CD4-positive, alpha-beta memory T cell (primary cell): ENCODE measurements around the gene TPM3. TPM values are rescaled to one million over a fixed set of nuclear protein-coding genes. Genes with fewer than 3 reads are reported as not detected.
"Not testable (repeated sequence)": the region's sequence is repeated elsewhere in the genome, so short reads cannot be mapped to it uniquely, and the experiment has no call there.

ENCODE experiments used
- CTCF ChIA-PET: fragments of 350-600 bp; sonication (Branson Sonifier 250); formaldehyde crosslinking; loops from one replicate; lab custom pipeline; 2021; ENCODE audit warnings: inconsistent platforms; ENCODE audit not compliant: partially characterized antibody; lab: Charles Lee
- POLR2A ChIA-PET: fragments of 350-600 bp; sonication (Branson Sonifier 250); formaldehyde crosslinking; loops from one replicate; lab custom pipeline; 2021; ENCODE audit not compliant: partially characterized antibody; lab: Charles Lee
- DNase-seq, 5 donors: peaks; one replicate each; pipeline versions ENCODE4 v3.0.0 to v3.0.0-alpha.2; 2020 to 2022; ENCODE audit warnings: mixed read lengths in 1 of 5
- H3K27ac ChIP-seq: one replicate; pipeline ENCODE4 v1.7.0; 2013; ENCODE audit warnings: low read depth, low read length
- H3K27me3 ChIP-seq: 2 replicates; pipeline ENCODE4 v1.7.0; 2013; ENCODE audit warnings: mild to moderate bottlenecking, low read length, moderate library complexity; ENCODE audit not compliant: insufficient read depth
- H3K36me3 ChIP-seq: 2 replicates; pipeline ENCODE4 v1.7.0; 2013; ENCODE audit warnings: mild to moderate bottlenecking, low read length, moderate library complexity; ENCODE audit not compliant: insufficient read depth
- H3K4me1 ChIP-seq: 2 replicates; pipeline ENCODE4 v1.7.0; 2013; ENCODE audit warnings: mild to moderate bottlenecking, low read length, moderate library complexity; ENCODE audit not compliant: insufficient read depth
- H3K4me3 ChIP-seq, 2 donors: one replicate each; pipeline ENCODE4 v1.7.0; 2013; ENCODE audit warnings: low read length in 2 of 2, mild to moderate bottlenecking in 1 of 2
- H3K9me3 ChIP-seq, 2 donors: one replicate each; pipeline ENCODE4 v1.7.0; 2013; ENCODE audit warnings: low read length in 2 of 2, control low read depth in 1 of 2; ENCODE audit not compliant: control insufficient read depth in 1 of 2
- H3K27ac Mint-ChIP-seq, 7 donors: one replicate each; pipeline ENCODE4 v1.8.0; 2020 to 2021; ENCODE audit warnings: mixed read lengths in 7 of 7, mild to moderate bottlenecking in 6 of 7, inconsistent platforms in 3 of 7, moderate library complexity in 3 of 7
- H3K27me3 Mint-ChIP-seq, 2 donors: one replicate each; pipeline ENCODE4 v1.8.0; 2020 to 2021; ENCODE audit warnings: mixed read lengths in 2 of 2
- H3K36me3 Mint-ChIP-seq, 2 donors: one replicate each; pipeline ENCODE4 v1.8.0; 2020 to 2021; ENCODE audit warnings: mixed read lengths in 2 of 2, inconsistent platforms in 1 of 2, mild to moderate bottlenecking in 1 of 2
- H3K4me1 Mint-ChIP-seq, 4 donors: one replicate each; pipeline ENCODE4 v1.8.0; 2020 to 2021; ENCODE audit warnings: mixed read lengths in 4 of 4, mild to moderate bottlenecking in 1 of 4
- H3K4me3 Mint-ChIP-seq, 8 donors: one replicate each; pipeline ENCODE4 v1.8.0; 2020 to 2021; ENCODE audit warnings: mixed read lengths in 8 of 8, mild to moderate bottlenecking in 7 of 8, moderate library complexity in 6 of 8, inconsistent platforms in 3 of 8
- H3K9me3 Mint-ChIP-seq, 8 donors: one replicate each; pipeline ENCODE4 v1.8.0; 2020 to 2021; ENCODE audit warnings: mixed read lengths in 8 of 8, mild to moderate bottlenecking in 5 of 8, inconsistent platforms in 3 of 8, moderate library complexity in 1 of 8
- intact Hi-C: fragments of 100-400 bp; cut with micrococcal nuclease; formaldehyde crosslinking; loops from one replicate; pipeline ENCODE4 v1.15.1; 2023
- microRNA-seq: library from miRNA; unstranded; fragments of <30 nt; microRNA quantifications from one replicate; pipeline ENCODE4 v1.2.0, GENCODE V29; 2021; ENCODE audit warnings: borderline replicate concordance, borderline number of aligned reads, borderline microRNAs expressed, mixed read lengths
- polyA plus RNA-seq, 2 donors: library from polyadenylated mRNA; unstranded; fragments of 300-500 nt; fragmentation: Illumina TruSeq; gene quantifications; one replicate each; pipeline ENCODE4 v1.2.3, GENCODE V29; 2021
- total RNA-seq, 2 experiments: library from RNA; stranded (reverse); gene quantifications; one replicate each; pipeline ENCODE4 v1.2.3, GENCODE V29; 2021

The TPM3 gene
- total and polyA plus RNA-seq, 4 experiments from 2014 or later: 311 to 1,209 (median 586) TPM

- no peaks in the 10 kb centered on the region for H3K9me3 Mint-ChIP-seq
- no peaks in the 10 kb centered on the region for H3K36me3 ChIP-seq
- no peaks in the 10 kb centered on the region for H3K27me3 Mint-ChIP-seq
- H3K27me3 ChIP-seq: no peaks in the 10 kb centered on the region
- H3K4me3 ChIP-seq: no peak overlapping the region
- DNase-seq: no peak
- no peak overlapping the region for H3K27ac Mint-ChIP-seq
- H3K9me3 ChIP-seq: no peaks in the 10 kb centered on the region
- POLR2A ChIA-PET: no interaction called here
- H3K4me3 Mint-ChIP-seq: no peak overlapping the region
- H3K36me3 Mint-ChIP-seq: peaks cover 0 to 2% of the 10 kb centered on the region in 2 donors
- no peaks in the 10 kb centered on the region for H3K4me1 Mint-ChIP-seq
- H3K27ac ChIP-seq: no peak overlapping the region
- intact Hi-C loops: no loop called here
- no peaks in the 10 kb centered on the region for H3K4me1 ChIP-seq
- CTCF ChIA-PET: no interaction called here
These were observed 58.6 kb downstream of the TPM3 start for GRCh38 chr1:154133256-154133655.

- Histone ChIP-seq H3K4me3 (no peak overlapping the region), H3K36me3 (no peaks in the 10 kb centered on the region), H3K27ac (no peak overlapping the region), H3K9me3 (no peaks in the 10 kb centered on the region), H3K4me1 (no peaks in the 10 kb centered on the region), H3K27me3 (no peaks in the 10 kb centered on the region)
- intact Hi-C loops: no loop called here
- ChIA-PET POLR2A (no interaction called here), CTCF (no interaction called here)
- no peak overlapping the region for H3K27ac Mint-ChIP-seq
- peaks cover 0 to 2% of the 10 kb centered on the region in 2 donors for H3K36me3 Mint-ChIP-seq
- H3K27me3 Mint-ChIP-seq: no peaks in the 10 kb centered on the region
- H3K4me1 Mint-ChIP-seq: no peaks in the 10 kb centered on the region
- no peak for DNase-seq
- H3K4me3 Mint-ChIP-seq: no peak overlapping the region
- H3K9me3 Mint-ChIP-seq: no peaks in the 10 kb centered on the region
These were observed 62.4 kb downstream of the TPM3 start for GRCh38 chr1:154129391-154129970.

- H3K27me3 Mint-ChIP-seq, H3K27me3 ChIP-seq, CTCF ChIA-PET, H3K27ac Mint-ChIP-seq, H3K4me1 Mint-ChIP-seq, DNase-seq, H3K36me3 ChIP-seq, POLR2A ChIA-PET, intact Hi-C loops, H3K9me3 Mint-ChIP-seq, H3K4me3 Mint-ChIP-seq, H3K4me1 ChIP-seq, H3K27ac ChIP-seq, H3K9me3 ChIP-seq, H3K4me3 ChIP-seq, H3K36me3 Mint-ChIP-seq: not testable (repeated sequence)
These were observed 68.7 kb downstream of the TPM3 start for GRCh38 chr1:154123205-154123604.

GRCh38 chr1:154117642-154118041 is 74.3 kb downstream of the TPM3 start:
- ChIA-PET POLR2A (no interaction called here), CTCF (no interaction called here)
- H3K27ac Mint-ChIP-seq: no peak overlapping the region
- peaks cover 8 to 16% (median 11%) of the 10 kb centered on the region in 4 donors for H3K4me1 Mint-ChIP-seq
- intact Hi-C loops: no loop called here
- Histone ChIP-seq H3K36me3 (no peaks in the 10 kb centered on the region), H3K27ac (no peak overlapping the region), H3K27me3 (no peaks in the 10 kb centered on the region), H3K9me3 (no peaks in the 10 kb centered on the region), H3K4me1 (peaks cover 13% of the 10 kb centered on the region), H3K4me3 (no peak overlapping the region)
- no peak for DNase-seq
- no peaks in the 10 kb centered on the region for H3K36me3 Mint-ChIP-seq
- no peaks in the 10 kb centered on the region for H3K27me3 Mint-ChIP-seq
- no peak overlapping the region for H3K4me3 Mint-ChIP-seq
- peaks cover 0 to 1% (median 0%) of the 10 kb centered on the region in 8 donors for H3K9me3 Mint-ChIP-seq

- peak overlapping the region in 2 of 8 donors; percentile 30 to 38 for H3K4me3 Mint-ChIP-seq
- peak overlapping the region in 6 of 7 donors; percentile 8 to 88 (median 72) for H3K27ac Mint-ChIP-seq
- no peaks in the 10 kb centered on the region for H3K36me3 Mint-ChIP-seq
- H3K4me1 Mint-ChIP-seq: peaks cover 8 to 16% (median 11%) of the 10 kb centered on the region in 4 donors
- H3K27me3 Mint-ChIP-seq: no peaks in the 10 kb centered on the region
- intact Hi-C loops: no loop called here
- Histone ChIP-seq H3K9me3 (no peaks in the 10 kb centered on the region), H3K27ac (no peak overlapping the region), H3K4me1 (peaks cover 13% of the 10 kb centered on the region), H3K36me3 (no peaks in the 10 kb centered on the region), H3K27me3 (no peaks in the 10 kb centered on the region), H3K4me3 (no peak overlapping the region)
- CTCF ChIA-PET: no interaction called here
- peaks cover 0 to 1% (median 0%) of the 10 kb centered on the region in 8 donors for H3K9me3 Mint-ChIP-seq
- peak in 4 of 5 donors; percentile 16 to 29 (median 26) for DNase-seq
- POLR2A ChIA-PET: interaction anchor here (1.2 kb wide), 1 partner anchor 124 kb away, joined by 3 read pairs; no protein-coding TSS in a partner anchor
These were observed 76.7 kb downstream of the TPM3 start for GRCh38 chr1:154115180-154115579.

Small RNAs within 50 kb of the gene (microRNA-seq; reads per million reads assigned to microRNA genes)
- gene MIR190B: 18.2 reads per million, percentile 50 among the genes with 10 or more reads in this experiment

Other genes with a start within 250 kb of the TPM3 start
- gene DENND4B, start 245.4 kb downstream of the TPM3 start, total RNA-seq: 100 to 1,000 TPM; 211 to 216 TPM
- gene DENND4B, start 245.4 kb downstream of the TPM3 start, polyA plus RNA-seq: 10 to 100 TPM in 1 of 2 donors, 1 to 10 TPM in 1; 6.9 to 34.0 TPM
- gene CRTC2, start 233.5 kb downstream of the TPM3 start, total RNA-seq: 100 to 1,000 TPM; 112 to 113 TPM
- gene CRTC2, start 233.5 kb downstream of the TPM3 start, polyA plus RNA-seq: 10 to 100 TPM; 12.3 to 54.3 TPM
- 10 to 100 TPM; 21.6 to 21.9 TPM for gene SLC39A1, start 228.6 kb downstream of the TPM3 start, total RNA-seq
- 10 to 100 TPM; 36.3 to 47.3 TPM for gene SLC39A1, start 228.6 kb downstream of the TPM3 start, polyA plus RNA-seq
- gene CREB3L4, start 224.2 kb downstream of the TPM3 start, total RNA-seq: 1 to 10 TPM; 7.4 to 9.8 TPM
- 1 to 10 TPM; 1.2 to 5.2 TPM for gene CREB3L4, start 224.2 kb downstream of the TPM3 start, polyA plus RNA-seq
- 100 to 1,000 TPM; 121 to 130 TPM for gene JTB, start 214.4 kb downstream of the TPM3 start, total RNA-seq
- 100 to 1,000 TPM; 283 to 445 TPM for gene JTB, start 214.4 kb downstream of the TPM3 start, polyA plus RNA-seq
- under 1 TPM in 1 of 2 experiments, not detected in 1; 0.47 TPM for gene RAB13, start 205.8 kb downstream of the TPM3 start, total RNA-seq
- not detected for gene RAB13, start 205.8 kb downstream of the TPM3 start, polyA plus RNA-seq
- gene RPS27, start 201.3 kb downstream of the TPM3 start, total RNA-seq: 1,000 to 10,000 TPM; 6,785 to 7,292 TPM
- over 10,000 TPM; 16,816 to 21,324 TPM for gene RPS27, start 201.3 kb downstream of the TPM3 start, polyA plus RNA-seq
- gene NUP210L, start 37.0 kb downstream of the TPM3 start, total RNA-seq: under 1 TPM; 0.19 to 0.23 TPM
- gene NUP210L, start 37.0 kb downstream of the TPM3 start, polyA plus RNA-seq: under 1 TPM in 1 of 2 donors, not detected in 1; 0.14 TPM
- not detected for gene CFAP141, start 14.2 kb upstream of the TPM3 start, total RNA-seq
- gene CFAP141, start 14.2 kb upstream of the TPM3 start, polyA plus RNA-seq: not detected
- 100 to 1,000 TPM; 180 to 189 TPM for gene UBAP2L, start 28.9 kb upstream of the TPM3 start, total RNA-seq
- 10 to 100 TPM; 33.5 to 74.5 TPM for gene UBAP2L, start 28.9 kb upstream of the TPM3 start, polyA plus RNA-seq
- 100 to 1,000 TPM; 110 to 121 TPM for gene HAX1, start 80.5 kb upstream of the TPM3 start, total RNA-seq
- gene HAX1, start 80.5 kb upstream of the TPM3 start, polyA plus RNA-seq: 100 to 1,000 TPM; 167 to 259 TPM
- gene AQP10, start 129.0 kb upstream of the TPM3 start, total RNA-seq: not detected
- not detected for gene AQP10, start 129.0 kb upstream of the TPM3 start, polyA plus RNA-seq
- 100 to 1,000 TPM; 186 TPM for gene ATP8B2, start 133.4 kb upstream of the TPM3 start, total RNA-seq
- 10 to 100 TPM; 53.5 to 95.4 TPM for gene ATP8B2, start 133.4 kb upstream of the TPM3 start, polyA plus RNA-seq
- 100 to 1,000 TPM; 101 to 106 TPM for gene IL6R, start 213.2 kb upstream of the TPM3 start, total RNA-seq
- gene IL6R, start 213.2 kb upstream of the TPM3 start, polyA plus RNA-seq: 10 to 100 TPM; 54.6 to 73.0 TPM